ENCODE results near the gene SPDL1. TPM values are rescaled to one million over a fixed set of nuclear protein-coding genes. Genes with fewer than 3 reads are reported as not detected.

SPDL1 gene
- polyA plus RNA-seq, 2 donors, result 4.4 to 7.6 TPM

DNA sequence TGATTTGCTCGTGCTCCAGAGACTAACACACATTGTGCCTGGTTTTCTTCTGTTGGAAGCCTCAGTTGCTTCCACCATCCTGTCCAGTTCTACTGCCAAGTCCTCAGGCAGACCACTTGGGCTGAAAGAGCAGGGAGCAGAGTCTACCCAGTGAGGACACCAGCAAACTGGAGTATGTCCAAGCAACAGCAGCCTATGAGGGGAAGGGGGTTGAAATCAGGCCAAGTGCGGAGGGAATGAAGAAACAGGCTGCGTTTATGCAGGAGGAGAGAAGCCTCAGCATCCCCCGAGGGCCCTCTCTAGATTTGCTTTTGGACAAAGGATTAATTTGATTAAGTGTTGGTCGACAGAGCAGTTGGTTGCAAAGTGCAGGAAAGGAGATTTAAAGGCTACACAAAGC lies 68.0 kb downstream of the SPDL1 start:
- no peak overlapping the region for H3K27ac ChIP-seq (ENCODE audit: low read depth in 2 of 2, low read length in 1 of 2)

DNA sequence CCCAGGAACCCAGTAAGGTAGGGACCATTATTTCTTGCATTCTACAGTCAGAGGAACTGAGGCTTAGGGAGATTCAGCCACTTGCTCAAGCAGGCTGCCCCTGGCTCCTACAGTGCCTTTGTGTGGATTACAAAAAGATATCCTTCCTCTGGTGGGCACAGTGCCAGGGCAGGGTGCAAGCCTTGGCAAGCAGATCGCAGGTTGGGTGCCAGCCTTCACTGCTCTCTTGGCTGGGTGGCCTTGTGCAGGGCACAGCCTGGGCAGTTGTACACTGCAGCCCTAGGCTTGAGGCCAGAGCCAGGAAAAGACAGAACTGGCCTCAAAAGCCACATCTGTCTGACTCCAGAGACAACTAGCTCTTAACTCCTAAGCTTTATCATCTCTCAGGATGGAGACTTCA lies 68.5 kb downstream of the SPDL1 start:
- no peaks in the 10 kb centered on the region for H3K9me3 ChIP-seq (ENCODE audit: control insufficient read depth in 2 of 2, insufficient read depth in 1 of 2, low read depth in 1 of 2, low read length in 1 of 2)
- H3K36me3 ChIP-seq (ENCODE audit: control insufficient read depth in 2 of 2, insufficient read depth in 2 of 2, low read length in 1 of 2), result no peaks in the 10 kb centered on the region
- H3K4me1 ChIP-seq (ENCODE audit: control insufficient read depth in 2 of 2, insufficient read depth in 2 of 2, low read length in 1 of 2), result peaks cover 3 to 9% of the 10 kb centered on the region in 2 donors
- WGBS, 2 donors, result 20 to 24% methylated on average over 1 of the region's 1 CpG
- H3K27me3 ChIP-seq (ENCODE audit: control insufficient read depth in 1 of 2, insufficient read depth in 2 of 2, low read length in 2 of 2), result no peaks in the 10 kb centered on the region
- H3K27ac ChIP-seq (ENCODE audit: low read depth in 2 of 2, low read length in 1 of 2), result no peak overlapping the region
- H3K4me3 ChIP-seq (ENCODE audit: low read depth in 1 of 2, low read length in 2 of 2), result no peak overlapping the region

More for the DNA sequence above, 68.0 kb downstream of the SPDL1 start:
- no peak overlapping the region for H3K4me3 ChIP-seq (ENCODE audit: low read depth in 1 of 2, low read length in 2 of 2)
- peaks cover 3 to 9% of the 10 kb centered on the region in 2 donors for H3K4me1 ChIP-seq (ENCODE audit: control insufficient read depth in 2 of 2, insufficient read depth in 2 of 2, low read length in 1 of 2)
- no peaks in the 10 kb centered on the region for H3K27me3 ChIP-seq (ENCODE audit: control insufficient read depth in 1 of 2, insufficient read depth in 2 of 2, low read length in 2 of 2)
- no peaks in the 10 kb centered on the region for H3K36me3 ChIP-seq (ENCODE audit: control insufficient read depth in 2 of 2, insufficient read depth in 2 of 2, low read length in 1 of 2)
- H3K9me3 ChIP-seq (ENCODE audit: control insufficient read depth in 2 of 2, insufficient read depth in 1 of 2, low read depth in 1 of 2, low read length in 1 of 2), result no peaks in the 10 kb centered on the region
- 48 to 54% methylated on average over 5 of the region's 5 CpGs for WGBS, 2 donors

DNA sequence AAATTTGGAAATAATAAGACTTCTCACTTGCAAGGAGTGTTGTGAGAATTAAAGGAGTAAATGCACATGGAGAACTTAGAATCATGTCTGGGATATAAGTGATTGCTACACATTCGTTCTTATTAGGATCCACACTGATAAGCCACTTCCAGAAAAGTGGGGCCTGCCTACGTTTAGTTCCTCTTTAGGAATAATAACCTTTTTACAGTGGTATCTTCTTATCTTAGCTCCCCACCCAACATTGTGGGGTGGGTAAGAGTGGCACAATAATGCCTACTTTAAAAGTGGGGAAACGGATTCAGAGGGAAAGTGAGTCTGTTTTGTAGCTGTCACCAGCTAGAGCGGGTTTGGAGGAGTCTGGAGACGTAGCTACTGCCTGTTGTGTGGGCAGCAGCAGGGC lies 69.5 kb downstream of the SPDL1 start:
- no peaks in the 10 kb centered on the region for H3K36me3 ChIP-seq (ENCODE audit: control insufficient read depth in 2 of 2, insufficient read depth in 2 of 2, low read length in 1 of 2)
- no peaks in the 10 kb centered on the region for H3K27me3 ChIP-seq (ENCODE audit: control insufficient read depth in 1 of 2, insufficient read depth in 2 of 2, low read length in 2 of 2)
- H3K27ac ChIP-seq (ENCODE audit: low read depth in 2 of 2, low read length in 1 of 2), result no peak overlapping the region
- peaks cover 3 to 9% of the 10 kb centered on the region in 2 donors for H3K4me1 ChIP-seq (ENCODE audit: control insufficient read depth in 2 of 2, insufficient read depth in 2 of 2, low read length in 1 of 2)
- no peak overlapping the region for H3K4me3 ChIP-seq (ENCODE audit: low read depth in 1 of 2, low read length in 2 of 2)
- no peaks in the 10 kb centered on the region for H3K9me3 ChIP-seq (ENCODE audit: control insufficient read depth in 2 of 2, insufficient read depth in 1 of 2, low read depth in 1 of 2, low read length in 1 of 2)
- WGBS, 2 donors, result 83 to 87% methylated on average over 5 of the region's 5 CpGs

Other genes starting within 250 kb of the SPDL1 start
- gene DOCK2, start 53.5 kb downstream of the SPDL1 start, polyA plus RNA-seq, result 1 to 10 TPM in 1 of 2 donors, under 1 TPM in 1; 0.86 to 1.2 TPM